ENCODE measurements around the gene CELF2.

GRCh38 chr10:11066520-11066919 lies 48.8 kb downstream of the CELF2 start:
- TF ChIP-seq CTCF (IDR thresholded peaks at IDR 0.05; ENCODE audit: low read depth, low read length) (no peak), POLR2A (IDR thresholded peaks at IDR 0.05; ENCODE audit: extremely low read depth, insufficient read length) (no peak), MAX (IDR thresholded peaks at IDR 0.05; ENCODE audit: low read depth, low read length) (no peak)

Data from NB4 (cell line).